Type B pancreatic cell (in vitro differentiated cells): Measurements from ENCODE around the gene RBMS3. TPM values are rescaled to one million over a fixed set of nuclear protein-coding genes. Genes with fewer than 3 reads are reported as not detected.

Source experiments
- DNase-seq: peaks from one replicate; pipeline ENCODE4 v3.0.0; 2021; ENCODE audit warnings: mixed read lengths; ENCODE audit not compliant: unreplicated experiment; ENCODE audit errors: extremely low spot score
- H3K27ac Mint-ChIP-seq: 2 replicates; pipeline ENCODE4 v1.8.0; 2021; ENCODE audit warnings: mild to moderate bottlenecking, mixed read lengths
- H3K27me3 Mint-ChIP-seq: 2 replicates; pipeline ENCODE4 v1.8.0; 2021; ENCODE audit warnings: mixed read lengths
- H3K36me3 Mint-ChIP-seq: 2 replicates; pipeline ENCODE4 v1.8.0; 2021; ENCODE audit warnings: mixed read lengths
- H3K4me1 Mint-ChIP-seq: one replicate; pipeline ENCODE4 v1.8.0; 2021; ENCODE audit warnings: mixed read lengths; ENCODE audit not compliant: unreplicated experiment
- H3K4me3 Mint-ChIP-seq: 2 replicates; pipeline ENCODE4 v1.8.0; 2021; ENCODE audit warnings: mild to moderate bottlenecking, mixed read lengths
- H3K9me3 Mint-ChIP-seq: 2 replicates; pipeline ENCODE4 v1.8.0; 2021; ENCODE audit warnings: mixed read lengths
- total RNA-seq: library from RNA; stranded (reverse); gene quantifications from 2 replicates; pipeline ENCODE4 v1.2.1, GENCODE V29; 2021; ENCODE audit warnings: low replicate concordance
- TF ChIP-seq, protein P1 (sequence below): fragments of 200-600 bp; sonication (generic); conservative IDR thresholded peaks from 2 replicates; pipeline ENCODE4 v1.5.0; 2021; ENCODE audit warnings: antibody characterized with exemption, mild to moderate bottlenecking

Gene RBMS3
- total RNA-seq, 1 donor from 2014 or later: 36.6 TPM

DNA sequence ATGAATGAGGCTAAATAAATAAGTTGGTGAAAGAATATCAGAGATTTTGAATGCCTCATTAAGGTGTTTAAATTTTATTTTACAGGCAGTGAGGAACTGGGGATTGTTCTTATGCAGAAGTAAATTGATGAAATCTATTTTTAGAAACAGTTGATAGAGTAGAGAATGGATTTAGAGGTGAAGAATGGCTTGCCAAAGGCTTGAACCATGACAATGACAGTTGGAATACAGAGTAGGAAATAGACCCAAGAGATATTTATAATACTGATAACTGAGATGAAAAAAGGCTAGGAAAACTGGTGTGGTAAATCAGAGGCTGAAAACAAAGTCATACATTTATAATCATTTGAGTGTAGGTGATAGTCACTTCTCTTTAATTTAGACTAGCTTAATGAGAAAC is 39.0 kb upstream of the RBMS3 start:
- H3K27me3 Mint-ChIP-seq: no peaks in the 10 kb centered on the region
- no peak overlapping the region for H3K27ac Mint-ChIP-seq
- TF ChIP-seq, protein P1, sequence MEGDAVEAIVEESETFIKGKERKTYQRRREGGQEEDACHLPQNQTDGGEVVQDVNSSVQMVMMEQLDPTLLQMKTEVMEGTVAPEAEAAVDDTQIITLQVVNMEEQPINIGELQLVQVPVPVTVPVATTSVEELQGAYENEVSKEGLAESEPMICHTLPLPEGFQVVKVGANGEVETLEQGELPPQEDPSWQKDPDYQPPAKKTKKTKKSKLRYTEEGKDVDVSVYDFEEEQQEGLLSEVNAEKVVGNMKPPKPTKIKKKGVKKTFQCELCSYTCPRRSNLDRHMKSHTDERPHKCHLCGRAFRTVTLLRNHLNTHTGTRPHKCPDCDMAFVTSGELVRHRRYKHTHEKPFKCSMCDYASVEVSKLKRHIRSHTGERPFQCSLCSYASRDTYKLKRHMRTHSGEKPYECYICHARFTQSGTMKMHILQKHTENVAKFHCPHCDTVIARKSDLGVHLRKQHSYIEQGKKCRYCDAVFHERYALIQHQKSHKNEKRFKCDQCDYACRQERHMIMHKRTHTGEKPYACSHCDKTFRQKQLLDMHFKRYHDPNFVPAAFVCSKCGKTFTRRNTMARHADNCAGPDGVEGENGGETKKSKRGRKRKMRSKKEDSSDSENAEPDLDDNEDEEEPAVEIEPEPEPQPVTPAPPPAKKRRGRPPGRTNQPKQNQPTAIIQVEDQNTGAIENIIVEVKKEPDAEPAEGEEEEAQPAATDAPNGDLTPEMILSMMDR: no peak
- H3K9me3 Mint-ChIP-seq: peaks cover 6% of the 10 kb centered on the region
- DNase-seq: no peak
- no peaks in the 10 kb centered on the region for H3K36me3 Mint-ChIP-seq
- no peaks in the 10 kb centered on the region for H3K4me1 Mint-ChIP-seq
- no peak overlapping the region for H3K4me3 Mint-ChIP-seq

DNA sequence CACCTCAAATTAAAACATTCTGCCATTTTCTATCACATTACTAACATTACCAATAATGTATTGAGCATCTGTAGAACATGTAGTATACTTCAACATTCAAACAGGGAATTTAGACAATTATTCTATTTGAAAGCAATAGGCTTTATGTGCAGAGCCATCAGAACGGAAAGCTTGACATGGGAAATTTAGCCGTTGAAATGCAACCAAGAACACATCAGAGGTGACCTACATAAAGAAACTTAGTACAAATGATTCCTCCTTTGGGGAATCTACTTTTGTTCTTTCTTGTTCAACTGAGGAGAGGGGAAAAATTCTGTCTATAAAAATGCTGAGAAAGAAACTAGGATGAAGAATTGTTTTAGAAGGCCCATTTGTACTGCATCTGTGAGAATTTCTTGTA is 38.6 kb upstream of the RBMS3 start:
- Mint-ChIP-seq H3K36me3 (no peaks in the 10 kb centered on the region), H3K27me3 (no peaks in the 10 kb centered on the region), H3K9me3 (peaks cover 6% of the 10 kb centered on the region), H3K4me3 (no peak overlapping the region), H3K4me1 (no peaks in the 10 kb centered on the region), H3K27ac (no peak overlapping the region)
- TF ChIP-seq, protein P1: no peak
- DNase-seq: no peak

DNA sequence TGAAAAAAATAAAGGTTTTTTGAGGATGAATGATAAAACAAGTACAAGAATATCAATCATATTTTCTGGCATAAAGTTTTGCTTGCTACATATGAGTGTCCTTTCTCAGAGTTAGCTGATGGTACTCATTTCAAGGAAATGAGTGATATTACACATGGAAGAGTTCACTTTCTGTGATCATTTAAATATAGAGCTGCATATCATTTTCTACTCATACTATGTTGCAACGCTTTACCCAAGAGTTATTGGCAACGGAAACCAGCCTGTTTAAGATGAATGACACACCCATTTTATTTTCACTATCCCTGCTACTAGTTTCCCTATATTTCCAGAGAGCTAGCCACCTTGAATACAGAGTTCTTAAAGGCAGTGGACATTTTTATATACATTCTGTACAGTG is 35.4 kb upstream of the RBMS3 start:
- Mint-ChIP-seq H3K36me3 (no peaks in the 10 kb centered on the region), H3K9me3 (peaks cover 11% of the 10 kb centered on the region), H3K27me3 (no peaks in the 10 kb centered on the region), H3K4me3 (no peak overlapping the region), H3K4me1 (no peaks in the 10 kb centered on the region), H3K27ac (no peak overlapping the region)
- TF ChIP-seq, protein P1: no peak
- DNase-seq: no peak

GRCh38 chr3:29247088-29247745 is 33.7 kb upstream of the RBMS3 start:
- TF ChIP-seq, protein P1: no peak
- H3K4me3 Mint-ChIP-seq: no peak overlapping the region
- peaks cover 5% of the 10 kb centered on the region for H3K9me3 Mint-ChIP-seq
- no peaks in the 10 kb centered on the region for H3K27me3 Mint-ChIP-seq
- H3K4me1 Mint-ChIP-seq: no peaks in the 10 kb centered on the region
- no peaks in the 10 kb centered on the region for H3K36me3 Mint-ChIP-seq
- DNase-seq: no peak
- H3K27ac Mint-ChIP-seq: no peak overlapping the region

GRCh38 chr3:29249829-29250345 is 31.0 kb upstream of the RBMS3 start:
- Mint-ChIP-seq H3K4me1 (no peaks in the 10 kb centered on the region), H3K27ac (no peak overlapping the region), H3K36me3 (no peaks in the 10 kb centered on the region), H3K27me3 (no peaks in the 10 kb centered on the region), H3K4me3 (no peak overlapping the region), H3K9me3 (peaks cover 5% of the 10 kb centered on the region)
- no peak for DNase-seq
- TF ChIP-seq, protein P1: no peak
